HepG2 (cell line): ENCODE measurements around the gene MAP1LC3B. TPM values are rescaled to one million over a fixed set of nuclear protein-coding genes. Genes with fewer than 3 reads are reported as not detected.

Experiments
- AGO2 ChIP-seq: fragments of 200-400 bp; formaldehyde crosslinking; optimal IDR thresholded peaks from 2 replicates; pipeline ENCODE3; 2017; ENCODE audit warnings: mild to moderate bottlenecking, low read depth, low read length, moderate library complexity
- CEBPB ChIP-seq: IDR thresholded peaks from 2 replicates; pipeline ENCODE4 v1.6.1; 2011; ENCODE audit warnings: low read depth, low read length, improper control_type of control experiment, borderline replicate concordance
- CREM ChIP-seq, 2 experiments: sonication (generic) in 1 of 2; formaldehyde crosslinking in 1 of 2; IDR thresholded peaks; 2 replicates each; pipeline versions ENCODE4 v1.4.0 to v1.6.1; 2016 to 2020; ENCODE audit warnings: antibody characterized with exemption in 1 of 2, mild to moderate bottlenecking in 1 of 2, missing genetic modification reagents in 1 of 2
- DDIT3 ChIP-seq: sonication (generic); formaldehyde crosslinking; IDR thresholded peaks from 2 replicates; pipeline ENCODE4 v1.4.0; 2020; ENCODE audit warnings: mild to moderate bottlenecking, missing genetic modification reagents
- MBD4 ChIP-seq: IDR thresholded peaks from 2 replicates; pipeline ENCODE4 v1.6.1; 2012; ENCODE audit warnings: low read length, inconsistent platforms, borderline replicate concordance
- MEF2D ChIP-seq: sonication (generic); formaldehyde crosslinking; IDR thresholded peaks from 2 replicates; pipeline ENCODE4 v1.5.1; 2020; ENCODE audit warnings: mild to moderate bottlenecking, missing genetic modification reagents
- PHF20 ChIP-seq: sonication (generic); formaldehyde crosslinking; IDR thresholded peaks from 2 replicates; pipeline ENCODE4 v1.5.0; 2020; ENCODE audit warnings: mild to moderate bottlenecking, missing genetic modification reagents
- PRDM10 ChIP-seq: sonication (generic); formaldehyde crosslinking; IDR thresholded peaks from 2 replicates; pipeline ENCODE4 v1.4.0; 2020; ENCODE audit warnings: low read depth, missing genetic modification reagents
- ZNF138 ChIP-seq: sonication (generic); formaldehyde crosslinking; IDR thresholded peaks from 2 replicates; pipeline ENCODE4 v1.5.0; 2020; ENCODE audit warnings: mild to moderate bottlenecking, low read depth, missing genetic modification reagents
- ZNF205 ChIP-seq: IDR thresholded peaks from 2 replicates; pipeline ENCODE4 v1.6.1; 2018; ENCODE audit warnings: missing biosample characterization, missing genetic modification reagents
- ZNF232 ChIP-seq: sonication (generic); formaldehyde crosslinking; IDR thresholded peaks from 2 replicates; pipeline ENCODE4 v1.4.0; 2020; ENCODE audit warnings: missing genetic modification reagents, borderline replicate concordance
- ZNF350 ChIP-seq: sonication (generic); formaldehyde crosslinking; IDR thresholded peaks from 2 replicates; pipeline ENCODE4 v1.4.0; 2020; ENCODE audit warnings: mild to moderate bottlenecking, low read depth, missing genetic modification reagents, borderline replicate concordance
- ZNF546 ChIP-seq: sonication (generic); formaldehyde crosslinking; conservative IDR thresholded peaks from 2 replicates; pipeline ENCODE4 v1.8.1; 2023; ENCODE audit warnings: mild to moderate bottlenecking, missing genetic modification reagents
- ZNF597 ChIP-seq: sonication (generic); formaldehyde crosslinking; IDR thresholded peaks from 2 replicates; pipeline ENCODE4 v1.5.0; 2020; ENCODE audit warnings: missing genetic modification reagents
- ZNF773 ChIP-seq: sonication (generic); formaldehyde crosslinking; IDR thresholded peaks from 2 replicates; pipeline ENCODE4 v1.4.0; 2020; ENCODE audit warnings: missing genetic modification reagents, borderline replicate concordance
- ZNF878 ChIP-seq: sonication (generic); formaldehyde crosslinking; IDR thresholded peaks from 2 replicates; pipeline ENCODE4 v1.8.1; 2023; ENCODE audit warnings: mild to moderate bottlenecking, missing genetic modification reagents, moderate library complexity
- ZSCAN29 ChIP-seq: sonication (generic); formaldehyde crosslinking; conservative IDR thresholded peaks from 2 replicates; pipeline ENCODE4 v1.4.0; 2020; ENCODE audit warnings: mild to moderate bottlenecking, missing genetic modification reagents
- polyA plus RNA-seq, 8 experiments: library from polyadenylated mRNA; depleted of rRNA in 3 of 8; stranded (reverse) in 7 of 8; unstranded in 1 of 8; fragments of >200 nt; fragmentation: Illumina TruSeq in 4 of 8; extraction: Trizol in 4 of 8; gene quantifications; 2 replicates each; pipeline versions ENCODE4 v1.2.1 to v1.2.3, GENCODE V29; 2011 to 2016; ENCODE audit warnings: low read depth in 4 of 8, missing spikeins in 1 of 8, mixed read lengths in 1 of 8; ENCODE audit not compliant: insufficient read depth in 1 of 8
- total RNA-seq, 5 experiments: library from RNA; depleted of rRNA; stranded (reverse); fragments of >200 nt; fragmentation: Illumina TruSeq; extraction: Trizol; gene quantifications; 2 replicates each; pipeline ENCODE4 v1.2.3, GENCODE V29; 2016; ENCODE audit warnings: low read depth in 1 of 5

Gene MAP1LC3B
- total and polyA plus RNA-seq, 2 of the 13 experiments (the other 11 are each of a cell fraction or from before 2014, with no cell fraction given): 15.7 to 37.4 TPM

GRCh38 chr16:87390641-87391323 is 1.4 kb upstream of the MAP1LC3B start (continued):
- TF ChIP-seq ZNF878 (CRISPR knock-in tag) (no peak; the same call in 1 of the 2 replicates), PRDM10 (CRISPR knock-in tag) (no peak), MBD4 (no peak), AGO2 (no peak), MEF2D (CRISPR knock-in tag) (0 out of 2 replicates have a peak, but pooled peaks have one; percentile 28), CREM (IDR thresholded peaks at IDR 0.05) (peak; percentile 14; the same call in 1 of the 2 replicates), CREM (CRISPR knock-in tag; IDR thresholded peaks at IDR 0.05) (no peak), PHF20 (CRISPR knock-in tag) (no peak), CEBPB (no peak), DDIT3 (CRISPR knock-in tag) (no peak), ZNF546 (CRISPR knock-in tag) (no peak), ZNF138 (CRISPR knock-in tag) (no peak), ZSCAN29 (CRISPR knock-in tag) (no peak), ZNF773 (CRISPR knock-in tag) (no peak), ZNF350 (0 out of 2 replicates have a peak, but pooled peaks have one; percentile 49), ZNF232 (CRISPR knock-in tag) (no peak), ZNF597 (CRISPR knock-in tag) (no peak), ZNF205 (CRISPR knock-in tag) (no peak)
